IgD-negative memory B cell (primary cell): ENCODE data around the gene MAPRE2. TPM values are rescaled to one million over a fixed set of nuclear protein-coding genes. Genes with fewer than 3 reads are reported as not detected.
A peak's percentile ranks its signal among the peaks of the same experiment; 100 is the strongest.

ENCODE experiments used
- H3K27ac Mint-ChIP-seq, 3 donors: one replicate each; pipeline ENCODE4 v1.8.0; 2020 to 2022; ENCODE audit warnings: mild to moderate bottlenecking in 3 of 3, mixed read lengths in 3 of 3, moderate library complexity in 1 of 3
- H3K27me3 Mint-ChIP-seq: one replicate; pipeline ENCODE4 v1.8.0; 2021; ENCODE audit warnings: mixed read lengths
- H3K36me3 Mint-ChIP-seq: one replicate; pipeline ENCODE4 v1.8.0; 2020; ENCODE audit warnings: mild to moderate bottlenecking, mixed read lengths
- H3K4me1 Mint-ChIP-seq, 3 donors: one replicate each; pipeline ENCODE4 v1.8.0; 2020 to 2022; ENCODE audit warnings: mixed read lengths in 3 of 3, mild to moderate bottlenecking in 1 of 3
- H3K4me3 Mint-ChIP-seq, 4 donors: one replicate each; pipeline ENCODE4 v1.8.0; 2020 to 2022; ENCODE audit warnings: mild to moderate bottlenecking in 4 of 4, mixed read lengths in 4 of 4, moderate library complexity in 3 of 4
- H3K9me3 Mint-ChIP-seq, 3 donors: one replicate each; pipeline ENCODE4 v1.8.0; 2020 to 2021; ENCODE audit warnings: mixed read lengths in 3 of 3, mild to moderate bottlenecking in 1 of 3
- polyA plus RNA-seq: library from polyadenylated mRNA; unstranded; fragments of 300-500 nt; fragmentation: Illumina TruSeq; gene quantifications from one replicate; pipeline ENCODE4 v1.2.3, GENCODE V29; 2021

The MAPRE2 gene
- polyA plus RNA-seq, 1 donor from 2014 or later = 63.3 TPM

DNA sequence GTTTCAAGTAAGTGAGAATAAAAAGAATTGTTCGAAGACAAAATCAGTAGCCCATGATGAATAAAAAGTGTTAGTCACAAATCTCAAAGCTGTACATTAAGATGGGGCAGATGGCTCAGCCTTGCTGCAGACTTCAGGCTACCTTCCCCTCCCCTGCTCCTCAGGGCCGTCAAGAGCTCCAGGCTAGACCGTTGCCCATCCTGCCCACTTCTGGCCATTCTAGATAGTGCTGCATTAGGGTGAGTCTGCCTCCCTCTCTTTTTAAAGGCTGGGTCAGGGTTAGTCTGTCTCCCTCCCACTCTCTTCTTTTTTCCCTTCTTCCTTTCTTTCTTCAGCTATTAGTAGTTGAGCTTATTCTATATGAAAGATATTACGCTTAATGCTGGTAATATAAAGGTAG lies 86.0 kb downstream of the MAPRE2 start:
- Mint-ChIP-seq H3K27ac (no peak overlapping the region), H3K4me3 (no peak overlapping the region), H3K9me3 (peaks cover 0 to 4% (median 1%) of the 10 kb centered on the region in 3 donors), H3K36me3 (peaks cover 15% of the 10 kb centered on the region), H3K4me1 (peaks cover 1 to 12% (median 9%) of the 10 kb centered on the region in 3 donors), H3K27me3 (no peaks in the 10 kb centered on the region)

DNA sequence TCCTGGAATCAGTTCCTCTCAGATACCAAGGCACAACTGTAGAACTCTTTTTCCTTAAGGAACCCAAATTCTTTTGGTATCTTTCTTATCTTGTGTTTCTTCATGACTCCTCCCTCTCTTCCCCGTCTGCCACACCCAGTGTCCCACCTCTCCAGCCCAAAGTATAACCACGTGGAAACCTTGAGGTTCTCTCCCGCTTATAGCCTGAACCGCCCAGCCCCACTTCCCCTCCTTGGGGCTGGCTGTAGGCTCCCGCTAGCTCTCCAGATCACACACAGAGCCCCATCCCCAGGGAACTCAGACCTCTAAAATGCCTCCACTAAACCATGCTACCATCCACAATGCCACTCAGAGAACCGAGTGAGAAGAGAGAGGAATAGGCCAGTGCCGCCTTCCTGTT lies 87.5 kb downstream of the MAPRE2 start:
- H3K36me3 Mint-ChIP-seq = peaks cover 12% of the 10 kb centered on the region
- H3K27ac Mint-ChIP-seq = peak overlapping the region in 2 of 3 donors; percentile 32 to 50

DNA sequence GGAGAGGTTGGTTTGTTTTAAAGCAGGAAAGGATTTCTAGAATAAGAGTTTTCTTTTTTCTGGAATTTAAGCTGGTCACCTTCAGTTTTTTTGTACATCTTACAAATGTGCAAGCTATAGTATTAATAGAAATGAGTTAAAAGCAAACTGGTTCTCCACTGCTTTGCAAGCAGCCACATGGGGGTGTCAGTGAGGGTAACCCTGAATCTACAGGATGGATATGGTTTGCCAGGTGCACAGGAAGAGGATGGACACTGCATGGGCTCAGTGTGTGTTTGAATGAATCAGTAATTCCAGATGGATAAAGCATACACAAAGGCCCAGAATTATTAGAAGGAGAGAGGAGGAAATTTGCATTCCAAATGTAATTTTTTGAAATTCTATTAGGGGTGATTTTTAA lies 89.0 kb downstream of the MAPRE2 start:
- Mint-ChIP-seq H3K9me3 (no peaks in the 10 kb centered on the region), H3K27ac (peak overlapping the region in 1 of 3 donors; percentile 28), H3K4me1 (peaks cover 0 to 4% (median 0%) of the 10 kb centered on the region in 3 donors), H3K36me3 (peaks cover 6% of the 10 kb centered on the region), H3K27me3 (no peaks in the 10 kb centered on the region), H3K4me3 (no peak overlapping the region)

More for the DNA sequence above, 87.5 kb downstream of the MAPRE2 start:
- Mint-ChIP-seq H3K4me3 (no peak overlapping the region), H3K9me3 (peaks cover 0 to 2% (median 1%) of the 10 kb centered on the region in 3 donors), H3K27me3 (no peaks in the 10 kb centered on the region), H3K4me1 (peaks cover 0 to 7% (median 0%) of the 10 kb centered on the region in 3 donors)

DNA sequence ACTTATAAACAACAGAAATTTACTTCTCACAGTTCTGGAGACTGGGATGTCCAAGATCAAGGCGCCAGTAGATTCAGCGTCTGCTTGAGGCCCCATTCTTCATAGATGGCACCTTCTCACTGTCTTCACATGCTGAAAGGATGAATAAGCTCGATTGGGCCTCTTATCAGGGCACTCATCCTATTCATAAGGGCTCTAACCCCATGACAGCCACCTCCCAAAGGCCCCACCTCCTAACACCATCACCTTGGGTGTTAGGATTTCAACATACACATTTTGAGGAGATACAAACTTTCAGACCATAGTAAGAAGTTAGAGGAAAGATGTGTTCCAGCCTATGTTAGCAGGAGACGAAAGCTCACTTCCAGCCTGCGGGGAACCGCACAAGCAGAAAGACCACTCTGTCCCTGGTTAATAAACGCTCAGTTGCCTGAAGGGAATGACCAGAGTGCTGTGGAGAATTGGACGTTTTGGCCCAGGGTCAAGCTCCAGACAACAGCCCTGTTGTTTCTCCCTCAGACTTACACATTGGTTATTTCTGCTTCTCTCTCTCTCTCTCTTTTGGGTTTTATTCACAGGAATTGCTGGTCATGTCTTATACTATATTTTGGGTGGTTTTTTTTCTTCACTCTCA lies 90.3 kb downstream of the MAPRE2 start:
- Mint-ChIP-seq H3K4me3 (no peak overlapping the region), H3K9me3 (no peaks in the 10 kb centered on the region), H3K27ac (peak overlapping the region in 1 of 3 donors; percentile 14), H3K27me3 (no peaks in the 10 kb centered on the region), H3K4me1 (peaks cover 0 to 4% (median 0%) of the 10 kb centered on the region in 3 donors), H3K36me3 (peaks cover 8% of the 10 kb centered on the region)

DNA sequence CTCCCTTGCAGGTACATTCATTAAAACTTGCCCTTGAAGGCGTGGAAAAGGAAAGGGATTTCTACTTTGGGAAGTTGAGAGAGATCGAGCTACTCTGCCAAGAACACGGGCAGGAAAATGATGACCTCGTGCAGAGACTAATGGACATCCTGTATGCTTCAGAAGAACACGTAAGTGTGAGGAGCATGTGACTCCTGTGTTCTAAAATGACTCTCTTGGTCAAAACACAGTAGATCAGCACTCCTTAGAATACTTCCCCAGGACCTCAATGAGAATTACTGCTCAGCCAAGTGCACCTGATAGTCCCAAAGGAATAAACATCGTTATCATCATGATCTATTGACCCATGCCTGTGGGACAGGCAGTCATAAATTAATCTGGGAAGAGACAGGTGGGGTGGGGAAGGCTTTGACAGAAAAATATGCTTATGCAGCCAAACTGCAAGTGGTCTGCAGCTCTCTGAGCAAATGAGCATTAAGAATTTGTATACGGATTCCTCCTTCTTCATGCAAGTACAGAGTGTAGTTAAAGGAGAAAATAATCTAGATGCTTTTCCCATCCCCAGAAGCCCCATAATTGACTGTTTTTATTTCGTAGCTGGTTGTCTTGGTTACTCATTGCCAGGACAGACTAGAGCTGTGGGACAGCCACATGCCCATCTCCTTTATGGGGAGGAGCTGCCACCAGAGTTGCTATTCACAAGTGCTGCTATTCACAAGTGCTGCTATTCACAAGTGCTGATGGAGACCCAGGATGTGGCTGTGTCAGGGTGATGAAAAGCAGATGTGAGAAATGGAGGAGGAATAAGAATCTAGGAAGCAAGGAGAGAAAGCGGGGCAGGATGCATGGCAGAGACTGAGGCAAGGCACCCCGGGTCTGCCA lies 91.0 kb downstream of the MAPRE2 start:
- Mint-ChIP-seq H3K36me3 (peaks cover 8% of the 10 kb centered on the region), H3K4me3 (no peak overlapping the region), H3K4me1 (peaks cover 0 to 4% (median 0%) of the 10 kb centered on the region in 3 donors)

DNA sequence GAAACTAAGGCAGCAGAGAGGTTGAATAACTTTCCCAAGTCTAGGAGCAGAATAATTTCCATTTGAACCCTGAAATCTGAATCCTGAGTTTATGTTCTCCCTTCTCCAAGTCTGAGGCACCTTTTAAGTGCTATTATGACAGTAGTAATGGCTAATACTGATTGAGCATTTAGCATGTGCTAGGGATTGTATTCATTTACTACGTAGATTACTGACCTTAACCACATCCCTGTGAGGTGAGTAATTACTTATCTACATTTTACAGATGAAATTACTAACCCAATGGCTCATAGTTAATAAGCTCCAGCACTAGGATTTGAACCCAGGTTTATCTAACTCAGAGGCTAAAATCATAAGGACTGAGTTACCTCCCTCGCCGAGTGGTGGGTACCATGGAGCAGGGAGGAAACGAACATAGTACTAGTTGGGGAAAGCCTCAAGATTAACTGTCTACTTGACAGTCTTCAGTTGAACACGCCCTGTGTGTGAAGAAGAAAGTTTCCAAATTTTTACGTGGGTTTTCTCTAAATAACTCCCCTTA lies 93.0 kb downstream of the MAPRE2 start:
- no peak overlapping the region for H3K27ac Mint-ChIP-seq
- H3K4me1 Mint-ChIP-seq = peaks cover 0 to 7% (median 0%) of the 10 kb centered on the region in 3 donors
- no peaks in the 10 kb centered on the region for H3K9me3 Mint-ChIP-seq
- no peaks in the 10 kb centered on the region for H3K27me3 Mint-ChIP-seq
- H3K36me3 Mint-ChIP-seq = peaks cover 5% of the 10 kb centered on the region
- H3K4me3 Mint-ChIP-seq = no peak overlapping the region

More for the DNA sequence above, 91.0 kb downstream of the MAPRE2 start:
- peak overlapping the region in 1 of 3 donors; percentile 14 for H3K27ac Mint-ChIP-seq
- H3K27me3 Mint-ChIP-seq = no peaks in the 10 kb centered on the region
- H3K9me3 Mint-ChIP-seq = no peaks in the 10 kb centered on the region

DNA sequence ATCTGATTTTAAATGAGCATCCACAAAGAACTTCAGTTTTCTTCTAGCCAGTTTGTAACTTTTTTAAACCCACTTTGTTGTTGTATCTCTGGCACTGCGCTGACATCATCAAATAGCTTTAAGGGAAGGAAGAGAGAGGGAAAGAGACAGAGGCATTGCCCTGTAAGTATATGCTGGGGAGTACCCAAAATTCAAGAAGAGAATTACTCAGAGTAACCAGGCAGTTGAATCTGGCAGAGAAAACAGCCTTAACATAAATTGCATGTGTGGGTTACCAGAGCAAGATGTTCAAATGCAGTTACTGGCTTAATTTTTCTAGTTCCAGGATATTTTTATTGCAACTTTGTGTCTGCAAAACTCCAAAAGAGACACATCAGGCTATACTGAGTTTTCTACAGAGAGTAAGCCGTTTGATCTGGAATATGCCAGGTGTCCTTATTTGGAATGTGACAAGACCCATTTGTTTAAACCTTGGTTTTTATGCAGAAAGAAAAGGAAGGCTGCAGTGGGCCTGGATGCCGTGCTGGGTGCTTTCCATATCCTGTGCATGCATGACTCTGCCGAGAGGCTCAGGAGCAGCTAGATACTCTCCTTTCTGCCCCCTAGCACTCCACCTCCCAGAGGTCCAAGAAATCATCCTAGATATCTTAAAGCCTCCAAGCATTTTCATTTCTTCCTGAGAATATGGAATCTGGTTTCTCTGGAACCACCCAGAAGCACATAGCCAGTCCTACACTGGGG lies 93.7 kb downstream of the MAPRE2 start:
- no peak overlapping the region for H3K27ac Mint-ChIP-seq
- H3K4me3 Mint-ChIP-seq = no peak overlapping the region
- H3K27me3 Mint-ChIP-seq = no peaks in the 10 kb centered on the region
- peaks cover 5% of the 10 kb centered on the region for H3K36me3 Mint-ChIP-seq
- H3K9me3 Mint-ChIP-seq = no peaks in the 10 kb centered on the region
- peaks cover 2 to 6% (median 3%) of the 10 kb centered on the region in 3 donors for H3K4me1 Mint-ChIP-seq

DNA sequence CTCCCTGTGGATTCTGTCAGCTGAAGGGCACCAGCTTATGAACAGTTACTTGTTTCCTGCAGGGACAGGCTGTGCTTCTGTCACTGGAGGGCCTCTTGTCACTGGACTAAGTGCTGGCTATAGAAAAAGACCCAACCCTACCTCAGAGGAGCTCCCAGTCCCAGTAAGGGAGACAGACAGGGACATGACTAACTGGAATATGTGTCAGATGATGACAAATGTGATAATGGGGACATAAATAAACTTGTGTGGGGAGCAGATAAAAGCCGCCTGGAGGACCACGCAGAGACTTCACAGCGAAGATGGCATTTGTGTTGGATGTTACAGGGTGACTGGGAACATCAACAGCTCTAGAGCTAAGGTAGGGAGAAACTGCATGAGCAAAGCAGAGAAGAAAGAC lies 95.0 kb downstream of the MAPRE2 start:
- Mint-ChIP-seq H3K27ac (peak overlapping the region in 1 of 3 donors; percentile 21), H3K4me1 (peaks cover 5 to 16% (median 14%) of the 10 kb centered on the region in 3 donors), H3K4me3 (no peak overlapping the region)

DNA sequence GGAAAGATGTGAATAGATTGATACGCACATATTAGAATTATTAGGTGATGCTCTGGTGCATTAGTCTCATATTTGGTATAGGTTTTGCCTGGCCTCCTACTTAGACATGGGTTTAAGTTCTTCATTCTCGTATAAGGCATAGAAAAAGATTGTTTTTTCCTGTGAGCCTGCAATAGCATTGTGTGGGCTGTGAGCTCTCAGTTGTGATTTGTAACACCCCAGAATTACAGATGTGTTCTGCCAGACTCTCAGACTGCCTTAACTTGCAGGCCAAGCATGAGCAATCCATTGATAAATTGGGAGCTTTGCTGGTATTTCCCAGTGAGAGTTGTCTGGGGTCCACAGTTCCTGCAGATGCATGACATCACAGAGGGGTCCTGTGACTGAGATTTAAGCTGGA lies 95.7 kb downstream of the MAPRE2 start:
- peaks cover 7 to 19% (median 15%) of the 10 kb centered on the region in 3 donors for H3K4me1 Mint-ChIP-seq
- H3K36me3 Mint-ChIP-seq = peaks cover 5% of the 10 kb centered on the region
- no peak overlapping the region for H3K27ac Mint-ChIP-seq
- H3K4me3 Mint-ChIP-seq = no peak overlapping the region
- no peaks in the 10 kb centered on the region for H3K27me3 Mint-ChIP-seq
- no peaks in the 10 kb centered on the region for H3K9me3 Mint-ChIP-seq

More for the DNA sequence above, 95.0 kb downstream of the MAPRE2 start:
- H3K9me3 Mint-ChIP-seq = no peaks in the 10 kb centered on the region
- H3K36me3 Mint-ChIP-seq = peaks cover 5% of the 10 kb centered on the region
- H3K27me3 Mint-ChIP-seq = no peaks in the 10 kb centered on the region

DNA sequence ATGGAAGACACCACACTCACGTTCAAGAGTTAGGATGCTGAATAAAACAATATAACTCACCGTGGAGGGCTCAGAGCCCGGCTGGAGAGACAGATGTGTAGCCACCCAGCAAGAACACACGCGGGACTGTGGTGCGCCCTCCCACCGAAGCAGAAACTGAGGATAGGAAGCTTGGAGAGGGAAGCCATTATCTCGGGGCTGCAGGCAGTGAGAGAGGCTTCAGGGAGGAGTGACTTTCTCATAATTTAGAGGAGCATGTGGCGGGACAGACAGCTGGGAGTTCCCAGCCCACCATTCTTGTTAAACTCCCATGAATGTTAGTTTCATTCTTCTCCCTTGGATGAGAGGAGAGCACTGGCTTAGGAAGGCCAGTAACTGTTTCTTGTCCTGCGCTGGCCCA lies 96.4 kb downstream of the MAPRE2 start:
- H3K36me3 Mint-ChIP-seq = peaks cover 5% of the 10 kb centered on the region
- H3K4me3 Mint-ChIP-seq = no peak overlapping the region

DNA sequence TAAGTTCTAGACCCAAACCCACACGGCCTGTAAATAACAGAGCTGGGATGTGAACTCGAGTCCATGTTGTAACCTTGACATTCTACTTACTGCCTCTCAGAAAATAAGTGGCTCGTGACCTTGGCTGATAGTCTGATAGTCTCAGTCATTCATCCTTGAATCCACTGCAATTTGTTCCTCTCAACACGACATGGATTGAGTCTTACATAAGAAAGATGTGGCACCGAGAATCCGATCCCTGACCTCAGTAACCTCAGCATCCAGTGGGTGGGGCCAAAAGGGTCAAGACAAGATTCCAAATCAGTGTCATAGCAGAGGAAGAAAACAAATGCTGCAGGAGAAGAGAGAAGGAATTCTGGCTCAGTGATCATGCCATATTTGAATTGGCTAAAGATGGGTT lies 97.6 kb downstream of the MAPRE2 start:
- Mint-ChIP-seq H3K27ac (peak overlapping the region in 1 of 3 donors; percentile 35), H3K4me1 (peaks cover 15 to 23% (median 22%) of the 10 kb centered on the region in 3 donors), H3K4me3 (no peak overlapping the region), H3K27me3 (no peaks in the 10 kb centered on the region), H3K9me3 (no peaks in the 10 kb centered on the region), H3K36me3 (peaks cover 5% of the 10 kb centered on the region)

More for the DNA sequence above, 96.4 kb downstream of the MAPRE2 start:
- Mint-ChIP-seq H3K27me3 (no peaks in the 10 kb centered on the region), H3K27ac (peak overlapping the region in 1 of 3 donors; percentile 40), H3K4me1 (peaks cover 14 to 21% (median 20%) of the 10 kb centered on the region in 3 donors), H3K9me3 (no peaks in the 10 kb centered on the region)

DNA sequence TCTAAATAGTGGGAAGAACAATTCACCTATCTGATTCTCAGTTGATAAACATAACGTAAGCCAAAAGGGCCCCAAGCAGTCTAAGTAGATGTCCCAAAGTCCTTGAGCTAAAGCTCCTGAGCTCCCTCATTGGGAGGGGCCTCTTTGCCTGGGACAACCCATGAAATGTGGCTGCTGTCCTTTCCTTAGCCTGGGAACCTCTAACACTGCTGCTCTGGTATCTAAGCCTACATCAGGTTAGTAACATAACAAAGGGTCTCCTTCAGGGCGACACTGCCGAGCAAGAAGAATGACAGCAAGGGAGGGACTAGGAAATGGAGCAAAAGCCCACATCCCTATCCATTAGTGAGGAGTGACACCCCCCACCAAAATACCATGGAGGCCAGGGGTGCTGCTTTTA lies 98.3 kb downstream of the MAPRE2 start:
- no peaks in the 10 kb centered on the region for H3K27me3 Mint-ChIP-seq
- peaks cover 15 to 23% (median 22%) of the 10 kb centered on the region in 3 donors for H3K4me1 Mint-ChIP-seq
- no peaks in the 10 kb centered on the region for H3K9me3 Mint-ChIP-seq
- no peak overlapping the region for H3K4me3 Mint-ChIP-seq
- no peak overlapping the region for H3K27ac Mint-ChIP-seq
- H3K36me3 Mint-ChIP-seq = peaks cover 5% of the 10 kb centered on the region

DNA sequence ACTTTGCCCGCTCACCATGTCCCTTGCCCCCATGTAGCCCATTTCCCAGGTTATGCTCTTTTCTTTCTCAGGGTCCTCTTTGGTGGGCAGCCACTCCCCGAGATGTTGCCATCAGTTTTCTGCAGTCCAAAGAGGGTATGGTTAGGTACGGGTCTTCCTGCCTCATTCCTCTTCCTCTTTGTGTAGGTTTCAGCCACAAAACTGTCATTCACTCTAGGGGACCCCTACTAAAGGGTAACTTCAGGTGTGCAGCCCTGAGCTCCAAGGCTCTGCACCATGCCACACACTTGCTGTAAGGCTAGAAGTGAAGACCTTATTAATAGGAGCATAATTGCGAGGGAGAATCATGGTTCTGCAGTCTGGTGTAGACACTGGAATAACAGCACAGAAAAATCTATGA lies 99.9 kb downstream of the MAPRE2 start:
- peak overlapping the region in 2 of 3 donors; percentile 80 to 84 for H3K27ac Mint-ChIP-seq
- peaks cover 0 to 2% (median 2%) of the 10 kb centered on the region in 3 donors for H3K9me3 Mint-ChIP-seq
- H3K27me3 Mint-ChIP-seq = no peaks in the 10 kb centered on the region
- H3K4me3 Mint-ChIP-seq = peak overlapping the region in 1 of 4 donors; percentile 63
- peaks cover 5% of the 10 kb centered on the region for H3K36me3 Mint-ChIP-seq
- peaks cover 15 to 23% (median 22%) of the 10 kb centered on the region in 3 donors for H3K4me1 Mint-ChIP-seq

DNA sequence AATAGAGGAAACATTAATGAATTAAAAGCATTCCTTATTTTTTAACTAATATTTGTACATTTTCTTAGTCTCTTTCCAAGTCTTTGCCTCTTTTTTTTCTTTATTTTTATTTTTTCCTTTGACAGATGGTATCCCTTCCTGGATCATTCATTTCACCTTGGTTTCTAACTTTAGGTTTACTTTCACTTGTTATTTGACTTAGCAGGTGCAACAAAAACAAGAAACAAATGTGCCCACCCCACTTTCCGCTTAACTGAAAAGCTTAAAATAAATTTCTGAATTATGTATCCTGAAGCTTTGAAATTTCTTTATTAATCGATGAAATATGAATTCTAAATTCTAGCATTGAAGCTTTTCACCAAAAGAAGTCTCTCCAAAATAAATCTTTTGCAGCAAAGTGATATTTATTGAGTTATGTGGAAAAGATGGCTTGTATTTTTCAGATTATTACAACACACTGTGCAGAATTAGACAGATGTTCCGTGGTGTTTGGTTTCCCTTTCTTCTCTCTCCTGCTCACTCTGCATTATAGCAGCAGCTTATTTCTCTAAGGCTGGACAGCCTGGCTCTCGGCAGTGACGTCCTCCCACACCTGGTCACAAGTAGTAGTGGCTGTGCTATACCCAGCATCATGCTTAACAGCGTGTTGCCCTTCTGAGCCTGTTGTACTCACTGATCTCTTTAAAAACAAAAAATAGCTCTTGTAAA lies 100.5 kb downstream of the MAPRE2 start:
- peaks cover 6% of the 10 kb centered on the region for H3K36me3 Mint-ChIP-seq
- peaks cover 15 to 23% (median 22%) of the 10 kb centered on the region in 3 donors for H3K4me1 Mint-ChIP-seq
- H3K4me3 Mint-ChIP-seq = peak overlapping the region in 2 of 4 donors; percentile 3 to 80
- no peaks in the 10 kb centered on the region for H3K27me3 Mint-ChIP-seq
- peaks cover 0 to 6% (median 4%) of the 10 kb centered on the region in 3 donors for H3K9me3 Mint-ChIP-seq
- peak overlapping the region in 1 of 3 donors; percentile 48 for H3K27ac Mint-ChIP-seq
